DMS153 treated with DMSO at 0.1 percent for 48 hours (cell line): ENCODE measurements around the gene SEMG2.

ENCODE experiments used
- DNase-seq: peaks from one replicate; lab custom pipeline; 2025; ENCODE audit not compliant: unreplicated experiment; lab: John Stamatoyannopoulos, UW

The SEMG2 gene

GRCh38 chr20:45229264-45230056 lies 8.3 kb downstream of the SEMG2 start:
- no peak for DNase-seq

- no peak for DNase-seq
These were observed 9.5 kb downstream of the SEMG2 start for GRCh38 chr20:45230631-45231030.

- no peak for DNase-seq
These were observed 14.8 kb downstream of the SEMG2 start for GRCh38 chr20:45235995-45236394.

GRCh38 chr20:45238139-45238538 lies 17.0 kb downstream of the SEMG2 start:
- DNase-seq = no peak

- no peak for DNase-seq
These were observed 24.9 kb downstream of the SEMG2 start for GRCh38 chr20:45246109-45246508.

GRCh38 chr20:45247865-45248264 lies 26.7 kb downstream of the SEMG2 start:
- DNase-seq = no peak

- no peak for DNase-seq
These were observed 27.4 kb downstream of the SEMG2 start for GRCh38 chr20:45248609-45249008.

GRCh38 chr20:45251884-45252560 lies 30.8 kb downstream of the SEMG2 start:
- DNase-seq = no peak

- no peak for DNase-seq
These were observed 32.1 kb downstream of the SEMG2 start for GRCh38 chr20:45253261-45253660.

- peak; percentile 38 for DNase-seq
These were observed 33.5 kb downstream of the SEMG2 start, which contains the start of gene SLPI for GRCh38 chr20:45254383-45255262. Gene SLPI (minus strand): TSS chr20:45254564. CDS start chr20:45254543, 21 bp downstream.

GRCh38 chr20:45257161-45257560 lies 36.0 kb downstream of the SEMG2 start:
- no peak for DNase-seq

- DNase-seq = no peak
These were observed 36.5 kb downstream of the SEMG2 start for GRCh38 chr20:45257711-45258110.

- no peak for DNase-seq
These were observed 37.1 kb downstream of the SEMG2 start for GRCh38 chr20:45258259-45258658.

- DNase-seq = no peak
These were observed 37.5 kb downstream of the SEMG2 start for GRCh38 chr20:45258664-45259063.

- no peak for DNase-seq
These were observed 42.5 kb downstream of the SEMG2 start for GRCh38 chr20:45263556-45264266.

- DNase-seq = no peak
These were observed 45.8 kb downstream of the SEMG2 start for GRCh38 chr20:45266977-45267376.

- no peak for DNase-seq
These were observed 47.4 kb downstream of the SEMG2 start for GRCh38 chr20:45268531-45268930.

GRCh38 chr20:45269056-45269455 lies 47.9 kb downstream of the SEMG2 start:
- no peak for DNase-seq

- no peak for DNase-seq
These were observed 48.6 kb downstream of the SEMG2 start for GRCh38 chr20:45269754-45270270.
